AG09309 (cell line): ENCODE results near the gene MED20.

Source experiments
- DNase-seq: peaks from one replicate; pipeline ENCODE4 v3.0.0-alpha.2; 2010; ENCODE audit warnings: low read depth
- H3K4me3 ChIP-seq: 2 replicates; pipeline ENCODE4 v1.5.1; 2011; ENCODE audit warnings: mild to moderate bottlenecking, low read depth, low read length, moderate library complexity; ENCODE audit not compliant: control insufficient read depth
- TF ChIP-seq, protein P1 (sequence below): IDR thresholded peaks from 2 replicates; pipeline ENCODE4 v1.5.1; 2011; ENCODE audit warnings: mild to moderate bottlenecking, low read depth, low read length, inconsistent platforms; ENCODE audit not compliant: insufficient read depth, control insufficient read depth; ENCODE audit errors: missing control alignments

The MED20 gene, protein sequence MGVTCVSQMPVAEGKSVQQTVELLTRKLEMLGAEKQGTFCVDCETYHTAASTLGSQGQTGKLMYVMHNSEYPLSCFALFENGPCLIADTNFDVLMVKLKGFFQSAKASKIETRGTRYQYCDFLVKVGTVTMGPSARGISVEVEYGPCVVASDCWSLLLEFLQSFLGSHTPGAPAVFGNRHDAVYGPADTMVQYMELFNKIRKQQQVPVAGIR

DNA sequence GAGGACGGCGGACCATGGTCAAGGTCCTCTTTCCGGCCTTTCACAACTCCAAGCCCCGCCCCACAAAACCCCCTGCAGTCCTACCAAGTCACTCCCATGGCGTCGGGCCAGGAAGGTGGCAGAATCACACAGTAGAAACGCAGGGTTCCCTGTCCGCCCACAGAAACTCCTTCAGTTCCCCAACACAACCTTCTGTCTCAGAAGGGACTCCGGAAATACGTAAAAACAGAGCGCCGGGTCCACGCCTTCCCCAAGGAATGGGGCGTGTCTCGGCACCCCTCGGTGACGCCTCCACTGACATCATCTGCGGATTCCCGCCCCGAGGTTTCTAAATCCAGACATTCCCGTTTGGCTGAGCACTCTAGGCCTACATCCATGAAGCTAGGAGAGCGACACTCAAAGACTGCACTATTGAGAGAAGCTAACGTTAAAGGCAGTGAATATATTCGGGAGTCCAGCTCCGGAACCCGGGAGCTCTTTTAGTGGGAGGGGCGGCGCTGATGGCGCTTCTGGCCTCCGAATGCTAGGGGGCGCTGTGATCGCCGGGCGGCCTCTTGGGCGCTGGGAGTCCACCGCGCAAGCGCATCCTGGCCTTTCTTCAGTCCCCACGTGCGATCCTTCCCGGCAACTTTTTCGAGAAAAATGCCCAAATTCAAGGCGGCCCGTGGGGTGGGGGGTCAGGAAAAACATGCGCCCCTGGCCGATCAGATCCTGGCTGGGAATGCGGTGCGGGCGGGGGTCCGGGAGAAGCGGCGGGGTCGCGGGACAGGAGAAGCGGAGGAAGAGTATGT is at the start of gene MED20, which contains the start of gene BYSL:
MED20 (minus strand) TSS at position 219 of the 791 bp plus-strand sequence; CDS start at position 98, 121 bp downstream.
BYSL (plus strand) TSS at position 579 of the 791 bp plus-strand sequence; CDS start at position 643, 64 bp downstream.
- TF ChIP-seq, protein P1, sequence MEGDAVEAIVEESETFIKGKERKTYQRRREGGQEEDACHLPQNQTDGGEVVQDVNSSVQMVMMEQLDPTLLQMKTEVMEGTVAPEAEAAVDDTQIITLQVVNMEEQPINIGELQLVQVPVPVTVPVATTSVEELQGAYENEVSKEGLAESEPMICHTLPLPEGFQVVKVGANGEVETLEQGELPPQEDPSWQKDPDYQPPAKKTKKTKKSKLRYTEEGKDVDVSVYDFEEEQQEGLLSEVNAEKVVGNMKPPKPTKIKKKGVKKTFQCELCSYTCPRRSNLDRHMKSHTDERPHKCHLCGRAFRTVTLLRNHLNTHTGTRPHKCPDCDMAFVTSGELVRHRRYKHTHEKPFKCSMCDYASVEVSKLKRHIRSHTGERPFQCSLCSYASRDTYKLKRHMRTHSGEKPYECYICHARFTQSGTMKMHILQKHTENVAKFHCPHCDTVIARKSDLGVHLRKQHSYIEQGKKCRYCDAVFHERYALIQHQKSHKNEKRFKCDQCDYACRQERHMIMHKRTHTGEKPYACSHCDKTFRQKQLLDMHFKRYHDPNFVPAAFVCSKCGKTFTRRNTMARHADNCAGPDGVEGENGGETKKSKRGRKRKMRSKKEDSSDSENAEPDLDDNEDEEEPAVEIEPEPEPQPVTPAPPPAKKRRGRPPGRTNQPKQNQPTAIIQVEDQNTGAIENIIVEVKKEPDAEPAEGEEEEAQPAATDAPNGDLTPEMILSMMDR, result peak; percentile 95
- H3K4me3 ChIP-seq, result peak within 1 kb of the TSS; percentile 98
- peak; percentile 73 for DNase-seq

DNA sequence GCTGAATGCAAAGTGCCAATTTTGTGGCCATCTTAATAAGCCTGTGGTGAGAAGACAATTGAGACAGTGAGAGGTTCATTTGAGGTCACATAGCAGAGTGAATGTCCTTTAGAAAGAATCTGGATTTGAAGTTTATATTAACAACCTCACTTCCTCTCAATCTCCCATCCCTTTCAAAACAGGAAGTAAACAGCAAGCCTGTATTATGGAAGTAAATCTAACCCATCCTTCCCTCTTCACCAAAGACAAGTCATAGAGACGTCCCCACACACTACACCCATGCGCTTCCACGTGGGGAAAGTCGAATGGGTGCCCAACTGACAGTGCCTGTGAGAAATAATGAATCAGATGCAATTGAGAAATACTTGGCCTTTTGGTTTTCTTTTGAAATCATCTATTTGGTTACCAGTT is 49.5 kb upstream of the MED20 start:
- TF ChIP-seq, protein P1, result no peak
- H3K4me3 ChIP-seq, result no peak overlapping the region
- peak; percentile 31 for DNase-seq

DNA sequence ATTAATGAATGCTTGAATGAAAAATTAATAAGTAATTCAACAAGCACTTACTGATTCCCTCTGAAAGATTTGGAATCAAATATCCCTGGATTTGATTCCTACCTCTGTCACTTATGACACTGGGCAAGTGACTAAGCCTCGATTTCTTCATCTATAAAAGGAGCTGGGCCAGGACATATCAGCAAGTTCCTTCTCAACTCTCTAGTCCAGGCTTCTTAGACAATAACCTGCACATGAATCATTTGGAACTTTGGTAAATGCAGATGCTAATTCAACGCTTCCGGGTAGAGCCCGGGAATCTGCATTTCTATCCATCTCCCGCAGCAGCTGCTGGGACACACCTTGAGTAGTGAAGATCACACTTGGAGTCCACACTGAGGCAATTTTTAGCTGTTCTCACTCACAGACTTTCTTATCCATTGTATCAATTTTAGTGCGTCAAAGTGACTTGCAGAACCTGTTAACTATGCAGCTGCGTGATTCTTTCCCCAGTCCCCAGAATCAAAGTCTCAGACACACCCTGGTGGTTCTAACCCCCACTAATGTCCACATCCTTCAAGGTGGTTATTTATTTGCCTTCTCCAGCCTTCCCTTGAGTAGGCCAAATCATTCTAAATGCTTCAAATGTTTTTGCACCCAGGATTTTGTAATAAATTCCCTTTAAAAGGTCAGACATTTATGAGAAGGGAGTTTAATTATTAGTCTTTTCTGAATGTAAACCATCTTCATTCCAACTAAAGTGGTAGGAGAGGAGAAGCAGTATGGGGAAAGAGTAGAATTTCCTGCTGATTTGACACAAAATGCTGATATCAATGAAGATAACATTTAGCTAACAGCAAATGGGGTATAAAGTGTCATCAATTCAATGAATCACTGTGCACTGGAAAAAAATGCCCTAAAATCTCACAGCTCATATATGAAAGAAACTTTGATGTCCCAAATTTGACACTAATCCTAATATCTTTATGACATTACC is 46.7 kb upstream of the MED20 start:
- TF ChIP-seq, protein P1, result no peak
- DNase-seq, result no peak
- no peak overlapping the region for H3K4me3 ChIP-seq

DNA sequence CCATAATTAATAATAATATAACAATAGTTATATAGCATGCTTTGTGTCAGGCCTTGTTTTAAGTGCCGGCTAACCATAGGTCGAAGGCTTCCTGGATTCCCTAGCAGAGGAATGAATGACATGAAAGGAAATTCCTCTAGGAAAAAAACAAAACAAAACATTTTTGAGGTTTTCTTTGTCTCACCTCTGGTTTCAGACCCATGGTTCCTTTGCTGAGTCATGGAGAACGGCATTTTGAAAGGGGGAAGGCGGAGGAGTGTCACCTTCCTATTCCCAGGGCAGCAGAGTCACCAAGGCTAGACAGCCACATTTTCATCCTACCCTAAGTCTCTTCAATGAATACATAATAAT is 46.0 kb upstream of the MED20 start:
- H3K4me3 ChIP-seq, result no peak overlapping the region
- DNase-seq, result no peak
- TF ChIP-seq, protein P1, result no peak

DNA sequence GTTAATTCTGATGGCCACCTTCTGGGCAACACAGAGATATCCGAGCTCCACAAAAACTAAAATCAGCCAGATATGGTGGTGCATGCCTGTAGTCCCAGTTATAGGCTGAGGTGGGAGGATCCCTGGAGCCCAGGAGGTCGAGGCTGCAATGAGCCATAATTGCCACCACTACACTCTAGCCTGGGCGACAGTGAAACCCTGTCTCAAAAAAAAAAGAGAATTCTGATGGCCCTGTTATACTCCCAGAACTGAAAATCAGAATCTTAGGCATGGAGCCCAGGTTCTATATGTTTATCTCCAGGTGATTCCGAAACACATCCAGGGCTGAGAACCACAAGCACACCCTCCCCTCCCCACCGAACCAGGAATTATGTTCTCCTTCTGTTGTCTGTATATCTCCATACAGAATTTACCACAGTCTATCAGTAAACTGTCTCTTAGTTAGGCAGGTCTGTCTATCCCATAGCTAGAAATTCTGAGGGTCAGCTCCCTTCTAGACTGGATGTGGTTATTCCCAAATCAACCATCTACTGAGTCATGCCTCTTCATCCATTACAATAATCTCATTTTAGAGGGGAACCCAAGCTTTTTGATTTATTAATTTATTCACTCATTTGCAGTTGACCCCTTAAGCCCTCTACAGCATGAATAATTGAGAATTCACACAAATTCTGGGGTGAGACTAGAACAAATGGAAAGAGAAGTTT is 45.4 kb upstream of the MED20 start:
- TF ChIP-seq, protein P1, result no peak

More for the DNA sequence above, 45.4 kb upstream of the MED20 start:
- no peak overlapping the region for H3K4me3 ChIP-seq
- no peak for DNase-seq
